GM19239 (cell line): ENCODE data around the gene SCML1.

Experiments used
- DNase-seq: peaks from one replicate; pipeline ENCODE4 v3.0.0; 2011; ENCODE audit warnings: low spot score; ENCODE audit not compliant: insufficient read length
- FAIRE-seq: peaks from 2 replicates; lab custom pipeline; 2011; peaks lifted over from hg19 to GRCh38; lab: Jason Lieb, UNC

Gene SCML1, protein sequence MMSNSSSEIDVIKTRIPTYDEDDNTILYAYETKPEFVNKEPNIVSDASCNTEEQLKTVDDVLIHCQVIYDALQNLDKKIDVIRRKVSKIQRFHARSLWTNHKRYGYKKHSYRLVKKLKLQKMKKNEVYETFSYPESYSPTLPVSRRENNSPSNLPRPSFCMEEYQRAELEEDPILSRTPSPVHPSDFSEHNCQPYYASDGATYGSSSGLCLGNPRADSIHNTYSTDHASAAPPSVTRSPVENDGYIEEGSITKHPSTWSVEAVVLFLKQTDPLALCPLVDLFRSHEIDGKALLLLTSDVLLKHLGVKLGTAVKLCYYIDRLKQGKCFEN

DNA sequence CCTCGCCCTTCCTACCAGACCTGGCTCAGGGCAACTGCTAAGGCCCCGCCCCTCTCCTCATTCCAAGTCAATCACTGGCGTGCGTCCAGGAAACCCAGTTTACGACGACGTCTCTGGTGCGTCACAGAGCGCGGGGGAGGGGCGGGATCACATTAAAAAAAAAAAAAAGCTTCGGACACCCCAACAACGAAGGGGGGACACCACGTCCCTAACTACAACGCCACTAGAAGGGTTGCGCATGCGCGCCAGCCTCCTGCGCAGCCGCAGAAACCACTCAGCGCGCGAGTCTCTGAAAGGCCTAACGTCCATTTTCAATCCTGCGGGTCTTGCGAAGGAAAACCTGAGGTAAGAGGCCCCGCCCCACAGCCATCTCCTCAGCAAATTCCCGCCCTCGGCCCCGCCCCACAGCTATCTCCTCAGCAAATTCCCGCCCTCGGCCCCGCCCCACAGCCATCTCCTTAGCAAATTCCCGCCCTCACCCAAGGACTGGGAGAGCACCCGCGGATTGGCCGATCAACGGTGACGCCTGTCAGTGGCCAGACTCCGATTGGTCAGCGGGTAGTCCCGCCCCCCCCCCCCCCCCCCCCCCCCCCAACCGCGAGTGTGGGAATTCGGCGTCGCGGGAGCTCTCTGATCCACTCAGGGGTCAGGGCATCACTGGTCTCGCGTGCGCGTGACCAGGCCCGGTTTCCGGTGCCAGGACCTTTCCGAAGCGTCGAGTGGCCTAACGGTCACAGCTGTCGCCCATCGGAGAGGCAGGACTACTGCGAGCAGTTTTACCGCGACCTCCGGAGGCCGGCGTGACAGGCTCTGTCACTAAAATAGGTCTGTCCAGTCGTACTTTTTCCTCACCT lies at the start of gene SCML1:
Gene SCML1, plus strand, starts transcription at position 638 of the 854 bp plus-strand sequence. CDS start 6,694 bp downstream, outside the sequence.
- peak; percentile 100 for FAIRE-seq
- DNase-seq: peak; percentile 17

DNA sequence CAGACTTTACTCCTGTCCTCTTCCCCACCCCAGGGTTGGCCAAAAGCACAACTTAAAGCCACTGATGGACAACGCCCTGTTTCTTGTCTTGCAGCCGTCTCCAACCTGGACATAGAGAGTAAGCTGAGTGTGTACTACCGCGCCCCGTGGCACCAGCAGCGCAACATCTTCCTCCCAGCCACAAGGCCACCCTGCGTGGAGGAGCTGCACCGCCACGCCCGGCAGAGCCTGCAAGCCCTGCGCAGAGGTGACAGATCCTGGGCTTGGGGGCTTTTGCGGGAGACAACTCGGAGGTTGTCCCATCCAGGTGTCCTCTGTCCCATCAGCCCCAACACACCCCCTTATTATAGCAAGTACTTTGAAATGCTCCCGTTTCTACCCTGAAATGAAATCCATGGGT lies 49.6 kb upstream of the SCML1 start:
- no peak for DNase-seq
- FAIRE-seq: no peak

DNA sequence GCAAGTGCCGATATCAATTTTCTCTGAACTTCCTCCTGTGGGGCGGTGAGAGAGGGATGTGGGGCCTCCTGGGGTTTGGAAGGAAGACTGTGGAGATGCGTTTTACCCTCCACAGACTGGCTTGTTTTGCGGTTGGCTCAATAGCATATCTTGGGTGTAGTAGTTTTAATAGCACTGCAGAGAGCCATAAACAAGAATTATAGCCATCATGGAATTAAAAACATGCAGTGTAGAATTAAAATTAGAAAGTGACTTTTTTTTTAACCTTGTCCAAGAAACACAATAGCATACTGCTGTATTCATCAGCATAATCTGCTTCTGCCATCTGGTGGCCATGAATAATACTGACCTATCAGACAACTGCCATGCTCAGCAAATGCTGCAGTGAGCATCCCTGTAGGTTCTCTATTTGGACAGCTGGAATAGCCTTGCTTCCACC lies 47.3 kb upstream of the SCML1 start:
- peak; percentile 94 for FAIRE-seq
- peak; percentile 1 for DNase-seq

DNA sequence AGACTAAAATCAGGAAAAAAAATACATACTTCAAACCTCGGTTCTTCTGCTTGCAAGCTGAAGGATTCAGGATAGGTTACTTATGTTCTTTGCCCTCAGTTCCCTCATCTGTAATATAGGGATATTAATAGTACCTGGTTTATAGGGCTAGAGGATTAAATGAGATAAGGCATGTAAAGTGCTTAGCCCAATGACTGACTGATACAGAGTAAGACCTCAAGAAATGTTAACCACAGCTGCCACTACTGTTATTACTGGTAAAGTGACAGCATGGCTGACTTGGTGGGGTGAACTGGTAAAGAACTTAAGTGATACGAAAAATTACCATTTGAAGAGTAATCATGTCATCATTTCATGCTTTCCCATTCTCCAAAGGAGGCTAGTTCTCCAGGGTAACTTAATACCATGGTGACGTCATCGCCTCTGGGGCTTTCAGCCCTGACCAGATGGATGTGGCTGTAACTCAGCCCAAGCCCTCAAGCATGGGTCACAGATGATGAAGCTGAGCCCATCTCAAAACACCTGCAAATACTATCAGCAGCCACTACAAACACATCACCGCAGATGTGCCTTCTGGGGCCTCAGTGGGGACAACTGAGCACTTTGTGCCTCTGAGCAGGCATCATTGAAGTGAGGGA lies 44.5 kb upstream of the SCML1 start:
- DNase-seq: no peak

DNA sequence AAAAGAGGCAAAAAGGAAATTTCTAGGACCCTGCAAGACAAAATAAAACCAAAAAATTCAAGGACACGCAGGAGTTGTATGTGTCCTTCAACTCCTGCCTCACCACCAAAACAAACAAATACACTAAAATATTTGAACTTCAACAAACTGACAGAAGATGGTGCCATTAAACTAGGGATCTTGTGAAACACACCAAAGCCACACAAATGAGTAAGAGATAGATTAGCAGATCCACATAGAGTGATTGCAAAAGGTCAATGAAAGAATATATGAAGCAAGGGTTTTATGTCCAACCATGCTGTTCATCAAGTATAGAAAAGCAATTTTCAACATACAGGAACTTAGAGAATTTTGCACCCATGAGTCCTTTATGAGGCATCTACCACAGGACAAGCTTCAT lies 40.1 kb upstream of the SCML1 start:
- DNase-seq (no peak), FAIRE-seq (no peak)

More for the DNA sequence above, 44.5 kb upstream of the SCML1 start:
- no peak for FAIRE-seq

DNA sequence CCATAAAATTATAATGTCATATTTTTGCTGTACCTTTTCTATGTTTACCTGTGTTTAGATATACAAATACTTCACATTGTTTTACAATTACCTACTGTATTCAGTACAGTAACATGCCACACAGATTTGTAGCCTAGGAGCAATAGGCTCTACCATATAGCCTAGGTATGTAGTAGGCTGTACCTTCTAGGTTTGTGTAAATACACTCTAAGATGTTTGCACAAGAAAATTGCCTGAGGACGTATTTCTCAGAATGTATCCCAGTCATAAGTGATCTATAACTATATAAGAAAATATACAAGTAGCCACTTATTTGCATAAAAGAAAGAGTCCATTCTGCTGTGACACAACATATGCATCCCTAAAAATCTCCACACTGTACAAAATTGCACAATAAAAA lies 36.3 kb upstream of the SCML1 start:
- FAIRE-seq: no peak
- no peak for DNase-seq

DNA sequence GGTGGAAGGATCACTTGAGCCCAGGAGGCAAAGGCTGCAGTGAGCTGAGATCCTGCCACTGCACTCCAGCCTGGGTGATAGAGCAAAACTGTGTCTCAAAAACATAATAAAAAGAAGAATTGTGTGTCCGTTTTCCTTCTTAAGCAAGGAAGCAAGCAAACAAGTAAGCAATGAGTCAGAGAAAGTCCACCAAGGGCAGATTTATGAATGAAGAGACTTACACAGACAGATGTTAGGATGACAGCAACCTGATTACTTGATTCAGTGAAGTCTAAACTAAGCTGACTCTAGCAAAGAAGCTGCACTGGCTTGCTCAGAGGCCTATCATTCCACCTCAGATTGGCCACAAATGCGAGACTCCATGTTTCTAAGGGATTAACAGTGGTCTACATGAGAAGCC lies 34.1 kb upstream of the SCML1 start:
- FAIRE-seq (no peak), DNase-seq (no peak)

DNA sequence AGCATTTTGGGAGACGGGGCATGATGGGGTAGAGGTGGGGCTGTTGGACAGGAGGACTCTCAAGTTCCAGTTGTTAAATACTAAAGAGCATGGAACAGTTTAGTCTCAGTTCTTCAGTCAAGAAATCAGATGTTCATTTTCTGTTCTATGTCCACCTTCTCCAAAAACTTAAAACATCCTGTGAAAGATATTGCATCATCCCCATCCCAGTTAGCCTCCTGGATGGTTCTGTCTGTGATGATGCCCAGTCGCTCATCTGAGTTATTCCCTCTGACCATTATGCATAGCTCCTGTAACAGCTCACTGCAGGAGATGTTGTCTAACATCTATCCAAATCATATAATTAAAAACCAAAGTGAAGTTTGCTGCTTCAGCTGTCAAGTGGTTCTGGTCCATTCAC lies 32.1 kb upstream of the SCML1 start:
- DNase-seq: no peak
- FAIRE-seq: no peak

DNA sequence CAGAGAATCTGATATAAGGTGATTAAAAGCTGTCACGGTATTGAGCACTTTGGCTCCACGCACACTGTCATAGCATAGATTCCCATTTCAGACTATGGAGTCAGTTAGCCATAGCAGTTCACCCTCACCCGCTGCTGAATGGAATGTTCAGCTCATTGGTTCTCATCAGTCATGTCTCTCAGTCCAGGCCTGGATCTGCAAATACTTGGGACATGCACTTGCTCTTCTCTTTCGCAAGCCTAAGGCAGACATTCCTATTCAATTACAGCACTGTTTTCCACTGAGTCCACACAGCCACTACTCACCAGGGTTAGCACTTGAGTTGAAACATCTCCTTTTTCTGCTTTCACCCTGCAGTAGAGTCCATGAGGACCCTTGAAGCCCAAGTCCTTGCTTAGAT lies 30.6 kb upstream of the SCML1 start:
- DNase-seq: no peak
- no peak for FAIRE-seq

DNA sequence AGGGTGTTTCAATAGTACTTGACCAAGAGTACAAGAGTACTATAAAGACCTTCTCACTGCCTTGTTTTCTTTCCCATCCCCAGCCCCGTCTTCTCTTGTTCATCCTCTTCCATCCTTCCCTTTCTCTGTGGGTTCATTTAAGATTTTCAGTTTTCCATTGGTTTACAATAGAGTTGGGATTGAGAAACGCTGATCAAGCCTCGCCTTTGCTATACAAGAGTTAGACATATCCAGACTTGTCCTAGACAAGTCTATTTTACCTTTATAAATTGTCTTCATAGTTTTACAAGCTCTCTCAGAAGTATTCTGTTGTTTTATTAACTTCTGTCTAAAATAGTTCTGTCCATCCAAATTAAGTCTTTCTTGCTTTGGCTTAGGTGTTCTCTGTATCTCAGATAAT lies 29.6 kb upstream of the SCML1 start:
- FAIRE-seq (no peak), DNase-seq (no peak)

DNA sequence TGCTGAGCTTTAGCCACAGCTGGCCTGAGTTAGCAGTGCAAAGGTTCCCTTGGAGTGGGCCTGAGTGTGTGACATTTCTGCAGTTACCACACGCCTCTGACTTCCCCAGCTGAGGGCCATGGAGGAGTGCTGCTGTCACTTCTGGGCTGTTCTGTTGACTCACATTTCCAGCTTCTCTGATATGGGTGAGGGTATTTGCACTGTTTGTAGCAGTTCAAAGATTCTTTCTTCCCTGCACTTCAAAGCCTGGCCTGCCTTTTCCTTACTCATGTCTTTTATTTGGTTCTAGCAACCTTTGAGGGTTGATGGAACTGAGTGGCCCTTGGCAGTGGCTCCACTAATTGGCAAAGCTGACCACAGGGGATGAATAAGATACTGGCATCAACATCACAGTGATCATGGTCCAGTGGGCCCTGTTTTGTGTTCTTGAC lies 26.4 kb upstream of the SCML1 start:
- FAIRE-seq (no peak), DNase-seq (no peak)

DNA sequence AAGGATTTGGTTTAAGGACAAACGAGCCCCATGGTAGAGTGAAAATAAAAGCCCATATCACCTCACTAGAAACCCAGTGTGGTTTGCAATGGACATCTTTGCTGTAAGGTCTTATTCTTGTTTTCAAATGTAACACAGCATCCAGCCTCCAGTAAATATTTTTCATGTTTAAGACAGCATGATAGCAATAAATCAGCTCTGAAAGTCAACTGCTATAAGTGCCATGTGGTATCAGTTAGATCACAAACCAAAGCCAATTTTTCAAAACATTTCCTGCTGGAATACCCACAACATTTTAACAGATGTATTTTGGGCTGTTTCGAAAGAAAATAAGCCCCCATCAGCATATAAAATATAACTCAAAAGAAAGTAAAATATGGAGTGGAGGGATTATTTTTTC lies 24.0 kb upstream of the SCML1 start:
- no peak for DNase-seq
- no peak for FAIRE-seq

DNA sequence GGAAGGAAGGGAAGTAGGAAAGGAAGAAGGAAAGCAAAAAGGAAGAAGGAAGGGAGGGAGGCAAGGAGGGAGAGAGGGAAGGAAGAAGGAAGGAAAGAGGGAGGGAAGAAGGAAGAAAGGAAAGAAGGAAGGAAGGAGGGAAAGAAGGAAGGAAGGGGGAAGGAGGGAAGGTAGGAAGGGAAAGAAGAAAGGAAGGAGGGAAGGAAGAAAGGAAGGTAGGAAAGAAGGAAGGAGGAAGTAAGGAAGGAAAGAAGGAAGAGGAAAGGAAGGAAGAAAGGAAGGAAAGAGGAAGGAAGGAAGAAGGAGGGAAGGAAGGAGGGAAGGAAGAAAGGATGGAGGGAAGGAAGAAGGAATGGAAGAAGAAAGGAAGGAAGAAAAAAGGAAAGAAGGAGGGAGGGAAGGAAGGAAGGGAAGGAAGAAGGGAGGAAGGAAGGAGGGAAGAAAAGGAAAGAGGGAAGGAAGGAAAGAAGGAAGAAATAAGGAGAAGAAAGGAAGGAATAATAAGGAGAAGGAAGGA lies 18.6 kb upstream of the SCML1 start:
- no peak for FAIRE-seq
- no peak for DNase-seq

DNA sequence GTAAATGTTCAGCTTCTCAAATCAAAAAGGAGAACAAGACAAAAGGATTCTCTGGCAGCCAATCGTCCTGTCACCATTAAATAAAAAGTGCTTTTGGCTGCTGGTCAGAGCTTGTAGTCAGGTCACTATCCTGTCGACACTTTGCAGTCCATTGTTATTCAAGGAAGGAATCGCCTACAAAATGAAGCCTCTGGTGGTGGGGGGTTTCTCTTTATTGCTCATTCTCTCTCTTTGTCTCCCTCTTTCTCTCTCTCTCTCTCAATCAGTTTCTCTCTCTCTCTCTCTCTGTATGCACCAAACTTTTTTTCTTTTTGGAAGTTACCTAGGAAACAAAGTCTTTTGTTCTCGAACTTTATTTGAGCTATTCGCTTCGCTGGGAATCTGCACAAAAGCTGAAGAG lies 17.6 kb upstream of the SCML1 start:
- no peak for DNase-seq
- no peak for FAIRE-seq

DNA sequence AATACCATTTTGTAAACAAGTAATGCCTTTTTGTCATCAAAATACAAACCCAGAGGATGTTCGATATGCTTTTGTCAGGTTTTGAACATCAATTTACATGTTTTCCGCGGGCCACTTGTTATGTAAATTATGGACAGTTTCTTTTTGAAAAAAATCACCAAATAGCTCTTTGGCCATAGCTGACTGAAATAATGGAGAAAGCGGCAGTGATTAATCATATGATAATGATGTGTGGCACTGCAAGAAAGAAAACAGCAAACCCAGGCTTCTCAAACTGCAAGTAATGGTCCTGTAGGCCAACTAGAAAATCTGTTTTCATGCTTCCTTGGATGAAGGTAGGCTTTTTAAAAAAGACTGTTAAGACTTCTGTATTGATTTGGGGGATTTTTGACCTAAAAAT lies 15.6 kb upstream of the SCML1 start:
- FAIRE-seq: no peak

DNA sequence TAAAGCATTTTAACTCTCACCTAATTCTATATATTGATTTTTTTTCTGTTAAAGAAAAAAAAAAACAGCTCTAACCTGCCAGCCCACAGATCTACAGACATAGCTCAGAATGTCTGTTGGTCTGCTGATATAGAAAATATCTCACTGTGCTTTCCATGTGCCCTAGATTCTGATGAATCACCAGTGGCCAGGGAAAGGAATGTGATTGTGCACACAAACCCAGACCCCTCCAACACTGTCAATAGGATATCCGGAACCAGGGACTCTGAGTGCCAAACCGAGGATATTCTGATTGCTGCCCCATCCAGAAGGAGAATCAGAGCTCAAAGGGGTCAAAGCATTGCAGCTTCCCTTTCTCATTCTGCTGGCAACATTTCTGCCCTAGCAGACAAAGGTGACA lies 12.1 kb upstream of the SCML1 start:
- FAIRE-seq: no peak
- no peak for DNase-seq

More for the DNA sequence above, 15.6 kb upstream of the SCML1 start:
- no peak for DNase-seq

DNA sequence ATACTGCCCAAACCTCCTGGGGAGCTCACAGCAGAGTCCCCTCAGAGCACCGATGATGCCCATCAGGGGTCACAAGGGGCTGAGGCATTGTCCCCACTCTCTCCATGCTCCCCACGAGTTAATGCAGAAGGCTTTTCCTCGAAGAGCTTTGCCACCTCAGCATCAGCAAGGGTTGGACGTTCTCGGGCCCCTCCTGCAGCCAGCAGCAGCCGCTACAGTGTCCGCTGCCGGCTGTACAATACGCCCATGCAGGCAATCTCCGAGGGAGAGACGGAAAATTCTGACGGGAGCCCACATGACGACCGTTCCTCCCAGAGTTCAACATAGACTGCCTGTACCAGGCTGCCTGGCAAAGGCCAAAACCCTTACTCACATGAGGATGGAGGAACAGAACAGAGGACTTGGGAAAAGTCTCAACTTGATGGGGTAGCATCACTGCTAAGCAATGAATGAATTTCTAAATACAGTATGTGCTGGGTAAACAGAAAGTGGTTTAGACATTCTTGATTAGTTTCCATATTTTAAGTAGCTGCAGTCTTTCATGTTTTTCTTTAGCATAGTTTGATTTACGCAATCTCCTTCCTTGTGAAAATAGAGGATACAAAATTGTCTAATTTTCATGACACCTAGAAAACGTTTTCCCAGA lies 5.0 kb upstream of the SCML1 start:
- FAIRE-seq (peak; percentile 80), DNase-seq (no peak)

DNA sequence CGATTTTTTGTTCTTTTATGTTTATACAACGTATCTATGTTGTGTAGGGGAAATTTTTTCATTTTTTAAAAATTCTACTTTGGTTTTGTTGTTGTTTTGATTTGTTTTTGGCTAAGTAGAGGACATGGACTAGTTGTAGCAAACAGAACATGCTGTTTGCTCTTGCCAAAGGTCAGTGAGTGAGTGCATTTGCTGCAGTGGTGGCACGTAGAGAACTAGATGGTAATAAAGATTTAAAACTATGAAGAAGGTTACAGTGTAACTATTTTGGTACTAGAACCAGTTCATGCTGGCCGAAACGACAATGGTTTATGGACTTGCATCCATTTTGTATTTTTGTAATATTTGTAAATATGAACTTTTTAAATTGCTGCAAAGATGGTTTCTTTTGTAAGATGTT lies 1.9 kb upstream of the SCML1 start:
- DNase-seq (no peak), FAIRE-seq (peak; percentile 72)

DNA sequence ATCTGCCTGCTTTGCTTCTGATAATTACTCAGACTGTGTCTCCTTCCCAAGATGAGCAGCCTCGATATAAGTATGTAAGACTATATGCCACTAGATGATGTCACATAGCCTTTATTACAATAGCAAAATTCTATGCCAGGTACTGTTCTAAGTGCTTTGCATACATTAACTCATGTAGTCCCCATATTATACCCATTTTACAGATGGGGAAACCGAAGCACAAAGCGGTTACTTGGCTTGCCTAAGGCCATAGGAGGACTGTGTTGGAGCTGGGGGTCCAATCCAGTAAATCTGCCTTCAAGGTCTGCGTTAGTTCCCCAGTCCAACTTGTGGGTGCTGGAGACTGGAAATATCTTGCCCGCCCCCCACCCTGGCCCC lies 826 bp upstream of the SCML1 start:
- FAIRE-seq (no peak), DNase-seq (no peak)

DNA sequence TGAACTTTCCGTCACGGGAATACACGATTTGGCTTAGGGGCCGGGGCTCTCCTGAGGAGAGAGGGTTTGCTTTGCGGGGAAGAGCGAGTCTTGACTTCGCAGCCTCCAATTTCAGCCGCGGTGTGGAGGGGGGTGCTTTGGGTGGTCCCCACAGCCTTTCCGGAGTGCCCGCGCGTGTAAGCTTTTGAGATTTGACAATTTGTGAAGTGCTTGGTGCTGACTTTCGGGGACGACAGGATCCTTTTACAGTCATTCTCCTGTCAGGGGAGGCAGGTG lies 355 bp downstream of the SCML1 start:
- no peak for FAIRE-seq
- no peak for DNase-seq
